GF-D8 (cell line): Measurements from ENCODE around the gene MMD2.

ENCODE experiments used
- DNase-seq: peaks from one replicate; lab custom pipeline; 2025; lab: John Stamatoyannopoulos, UW

Gene MMD2

DNA sequence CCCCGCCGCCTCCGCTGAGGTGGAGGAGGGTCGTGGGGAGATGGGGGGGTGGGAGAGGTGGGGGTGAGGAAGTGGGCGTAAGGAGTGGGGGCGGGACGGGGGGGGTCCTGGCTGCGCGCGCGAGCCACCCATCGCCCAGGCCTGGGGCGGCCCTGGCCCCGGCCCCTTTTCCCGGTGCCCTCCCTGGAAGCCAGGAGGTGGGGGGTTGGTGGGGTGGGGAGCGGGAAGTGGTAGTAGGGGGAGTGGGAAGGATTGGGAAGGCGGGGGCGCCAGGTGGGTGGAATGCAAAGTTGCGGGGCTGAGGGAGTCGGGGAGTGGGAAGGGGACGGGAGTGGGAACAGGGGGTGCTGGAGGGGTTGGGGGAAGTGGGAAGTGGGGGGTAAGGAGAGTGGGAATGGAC is 319 bp upstream of the MMD2 start:
- no peak for DNase-seq

DNA sequence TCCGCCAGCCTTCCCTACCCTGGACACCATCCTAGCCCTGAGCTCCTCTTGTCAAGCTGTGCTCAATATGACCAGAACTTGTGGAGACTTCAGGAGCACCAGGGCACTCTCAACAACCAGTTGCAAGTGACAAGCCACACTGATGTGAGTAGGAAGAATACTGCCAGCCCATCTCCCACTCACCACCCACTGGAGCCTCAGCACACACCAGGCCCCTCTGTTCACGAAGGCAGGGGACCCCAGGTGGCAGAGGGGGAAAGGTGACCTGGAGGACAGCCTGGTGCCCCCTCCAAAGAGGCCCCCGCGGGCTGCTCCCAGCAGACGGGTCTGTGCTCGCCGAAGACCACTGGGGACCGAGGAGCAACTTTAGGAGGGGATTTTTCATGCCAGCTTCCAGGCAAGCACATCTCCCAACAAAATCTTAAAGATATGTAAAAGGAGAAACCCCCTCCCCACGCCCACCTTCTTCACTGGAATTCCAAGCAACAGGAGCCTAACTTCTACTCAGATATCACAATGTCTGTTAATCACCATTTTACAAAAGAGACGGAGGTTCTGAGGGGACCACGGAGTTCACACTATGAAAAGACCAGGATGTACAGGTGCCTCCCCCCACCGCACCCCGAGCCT is 1.0 kb downstream of the MMD2 start:
- no peak for DNase-seq

GRCh38 chr7:4951903-4952636 is 6.9 kb downstream of the MMD2 start:
- DNase-seq = no peak

GRCh38 chr7:4951304-4951703 is 7.7 kb downstream of the MMD2 start:
- DNase-seq = no peak

- no peak for DNase-seq
Measured at GRCh38 chr7:4948402-4948801, 10.6 kb downstream of the MMD2 start.

- DNase-seq = no peak
Measured at GRCh38 chr7:4945949-4946348, 13.0 kb downstream of the MMD2 start.

DNA sequence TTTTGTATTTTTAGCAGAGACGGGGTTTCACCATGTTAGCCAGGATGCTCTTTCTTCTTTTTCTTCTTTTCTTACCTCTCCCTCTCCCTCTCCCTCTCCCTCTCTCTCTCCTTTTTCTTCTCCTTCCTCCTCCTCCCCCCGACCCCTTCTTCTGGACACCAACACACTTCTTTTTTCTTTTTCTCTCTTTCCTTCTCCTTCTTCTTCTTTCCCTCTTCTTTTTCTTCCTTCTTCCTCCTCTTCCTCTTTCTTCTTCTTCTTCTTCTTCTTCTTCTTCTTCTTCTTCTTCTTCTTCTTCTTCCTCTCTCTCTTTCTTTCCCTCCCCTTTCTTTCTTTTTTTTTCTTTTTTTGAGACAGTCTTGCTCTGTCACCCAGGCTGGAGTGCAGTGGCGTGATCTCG is 14.0 kb downstream of the MMD2 start:
- DNase-seq = no peak

GRCh38 chr7:4943297-4943696 is 15.7 kb downstream of the MMD2 start:
- DNase-seq = no peak

- DNase-seq = no peak
Measured at GRCh38 chr7:4939971-4940728, 18.8 kb downstream of the MMD2 start.

DNA sequence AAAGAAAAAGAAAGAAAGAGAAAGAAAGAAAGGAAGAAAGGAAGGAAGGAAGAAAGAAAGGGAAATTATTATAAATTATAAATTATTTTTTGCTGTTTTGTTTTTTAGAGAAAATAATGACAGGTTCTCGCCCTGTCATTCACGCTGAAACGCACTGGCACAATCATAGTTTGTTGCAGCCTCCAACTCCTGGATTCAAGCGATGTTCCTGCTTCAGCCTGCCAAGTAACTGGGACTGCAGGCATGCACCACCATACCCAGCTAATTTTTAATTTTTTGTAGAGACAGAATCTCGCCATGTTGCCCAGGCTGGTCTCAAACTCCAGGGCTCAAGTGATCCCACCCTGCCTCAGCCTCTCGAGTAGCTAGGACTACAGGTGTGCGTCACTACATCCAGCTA is 21.6 kb downstream of the MMD2 start:
- DNase-seq = no peak

DNA sequence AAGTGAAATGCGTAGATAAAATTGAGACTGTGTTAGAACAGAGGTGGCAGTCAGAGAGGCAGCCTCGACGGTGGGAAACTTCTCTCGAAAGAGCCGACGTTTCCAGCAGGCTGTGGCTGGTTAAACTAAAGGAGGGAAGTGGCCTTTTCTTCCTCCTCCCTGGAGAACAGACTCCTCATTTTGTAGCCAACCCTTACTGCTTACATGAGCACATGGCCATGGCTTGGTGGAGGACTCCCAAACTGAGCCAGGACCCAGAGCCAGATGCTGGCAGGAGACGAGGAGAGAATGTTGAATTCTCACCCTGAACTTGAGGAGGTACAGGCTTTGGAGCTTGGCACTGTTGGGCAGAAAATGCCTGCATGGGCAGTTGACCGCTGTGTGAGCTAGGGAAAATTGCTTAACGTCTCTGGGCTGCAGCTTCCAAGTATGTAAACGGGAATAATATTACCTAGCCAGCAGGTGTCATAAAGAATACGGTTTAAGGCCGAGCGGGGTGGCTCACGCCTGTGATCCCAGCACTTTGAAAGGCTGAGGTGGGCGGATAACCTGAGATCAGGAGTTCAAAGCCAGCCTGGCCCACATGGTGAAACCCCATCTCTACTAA is 24.5 kb downstream of the MMD2 start:
- DNase-seq = no peak

GRCh38 chr7:4931943-4932342 is 27.0 kb downstream of the MMD2 start:
- no peak for DNase-seq

DNA sequence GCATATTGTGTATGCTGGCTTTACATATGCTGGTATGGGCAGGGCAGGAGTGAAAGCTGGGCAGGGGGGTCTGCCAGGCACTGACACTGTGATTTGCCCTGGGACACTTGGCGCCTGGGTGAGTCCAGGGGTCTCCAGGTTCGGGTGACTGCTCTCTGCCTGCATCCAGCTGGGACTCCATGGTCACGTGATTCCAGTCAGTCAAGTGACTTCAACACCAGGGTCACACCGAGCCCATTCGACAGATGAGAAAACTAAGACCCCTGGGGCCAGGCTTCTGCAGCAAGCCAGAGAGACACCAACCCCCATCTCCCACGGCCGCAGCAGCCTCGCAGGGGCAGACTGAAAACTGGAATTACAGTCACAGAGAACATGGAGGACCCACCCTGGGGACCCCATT is 30.0 kb downstream of the MMD2 start:
- DNase-seq = no peak

DNA sequence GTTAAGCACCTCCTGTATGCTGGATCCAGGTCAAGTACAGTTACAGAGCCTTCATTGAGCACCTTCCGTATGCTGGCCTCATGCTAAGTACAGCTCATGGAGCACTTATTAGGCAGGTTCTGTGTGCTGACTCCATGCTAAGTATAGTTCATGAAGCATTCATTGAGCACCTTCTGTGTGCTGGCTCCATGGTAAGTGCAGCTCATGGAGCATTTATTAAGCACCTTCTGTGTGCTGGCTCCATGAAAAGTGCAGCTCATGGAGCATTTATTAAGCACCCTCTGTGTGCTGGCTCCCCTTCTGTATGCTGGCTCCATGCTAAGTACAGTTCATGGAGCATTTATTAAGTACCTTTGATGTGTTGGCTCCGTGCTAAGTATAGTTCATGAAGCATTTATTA is 30.5 kb downstream of the MMD2 start:
- DNase-seq = no peak

- no peak for DNase-seq
Measured at GRCh38 chr7:4919969-4920766, 38.8 kb downstream of the MMD2 start.

DNA sequence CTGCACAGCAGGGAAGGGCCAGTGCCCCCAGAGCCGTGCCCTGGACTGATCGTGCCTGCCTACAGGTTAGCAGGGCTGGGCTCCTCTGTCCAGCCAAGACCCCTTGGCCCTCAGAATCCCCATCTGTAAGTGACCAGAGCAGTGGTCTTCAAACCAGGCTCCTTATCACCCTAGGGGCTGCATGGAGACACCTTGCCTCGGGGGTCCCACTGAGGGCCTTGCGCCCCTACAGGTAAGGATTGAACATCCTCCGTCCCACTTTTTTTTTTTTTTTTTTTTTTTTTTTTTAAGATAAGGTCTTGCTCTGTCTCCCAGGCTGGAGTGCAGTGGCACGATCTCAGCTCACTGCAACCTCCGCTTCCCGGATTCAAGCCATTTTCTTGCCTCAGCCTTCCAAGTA is 42.9 kb downstream of the MMD2 start:
- DNase-seq = no peak

DNA sequence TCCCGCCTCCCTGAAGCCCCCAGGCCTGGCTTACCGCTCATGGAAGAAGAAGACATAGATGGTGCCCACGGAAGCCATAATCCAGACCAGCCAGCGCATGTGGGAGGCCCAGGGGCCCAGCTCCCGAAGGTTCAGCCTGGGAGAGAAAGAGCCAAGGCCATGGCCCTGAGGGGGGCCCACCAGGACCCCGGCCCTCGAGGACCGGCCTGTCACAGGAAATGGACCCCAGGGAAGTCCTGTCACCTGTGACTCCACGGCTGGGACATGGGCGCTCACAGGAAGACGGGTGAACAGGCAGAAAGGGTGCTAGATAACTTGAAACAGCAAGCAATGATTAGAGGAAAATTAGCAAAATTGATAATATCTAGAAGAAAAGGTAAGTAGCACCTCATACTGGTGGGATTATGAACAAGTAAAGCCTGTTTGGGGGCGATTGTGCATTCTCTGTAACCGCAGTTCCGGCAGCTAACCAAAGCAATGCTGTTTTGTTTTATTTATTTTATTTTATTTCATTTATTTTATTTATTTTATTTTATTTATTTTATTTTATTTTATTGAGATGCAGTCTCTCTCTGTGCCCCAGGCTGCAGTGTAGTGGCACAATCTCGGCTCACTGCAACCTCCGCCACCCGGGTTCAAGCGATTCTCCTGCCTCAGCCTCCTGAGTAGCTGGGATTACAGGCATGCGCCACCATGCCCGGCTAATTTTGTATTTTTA is 47.7 kb downstream of the MMD2 start:
- no peak for DNase-seq

GRCh38 chr7:4906682-4907081 is 52.3 kb downstream of the MMD2 start:
- DNase-seq = no peak

DNA sequence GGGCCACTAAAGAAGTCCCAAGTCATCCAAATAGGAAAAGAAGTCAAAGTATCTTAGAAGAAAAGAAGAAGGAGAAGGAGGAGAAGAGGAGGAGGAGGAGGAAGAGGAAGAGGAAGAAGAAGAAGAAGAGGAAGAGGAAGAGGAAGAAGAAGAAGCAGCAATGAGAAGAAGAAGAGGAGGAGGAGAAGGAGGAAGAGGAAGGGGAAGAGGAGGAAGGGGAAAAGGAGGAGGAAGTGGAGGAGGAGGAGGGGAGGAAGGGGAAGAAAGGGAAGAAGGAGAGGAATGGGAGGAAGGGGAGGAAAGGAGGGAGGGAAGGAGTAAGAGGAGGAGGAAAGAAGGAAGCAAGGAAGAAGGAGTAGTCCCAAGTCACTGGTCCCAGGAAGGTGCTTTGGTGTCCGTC is 53.8 kb downstream of the MMD2 start:
- no peak for DNase-seq

DNA sequence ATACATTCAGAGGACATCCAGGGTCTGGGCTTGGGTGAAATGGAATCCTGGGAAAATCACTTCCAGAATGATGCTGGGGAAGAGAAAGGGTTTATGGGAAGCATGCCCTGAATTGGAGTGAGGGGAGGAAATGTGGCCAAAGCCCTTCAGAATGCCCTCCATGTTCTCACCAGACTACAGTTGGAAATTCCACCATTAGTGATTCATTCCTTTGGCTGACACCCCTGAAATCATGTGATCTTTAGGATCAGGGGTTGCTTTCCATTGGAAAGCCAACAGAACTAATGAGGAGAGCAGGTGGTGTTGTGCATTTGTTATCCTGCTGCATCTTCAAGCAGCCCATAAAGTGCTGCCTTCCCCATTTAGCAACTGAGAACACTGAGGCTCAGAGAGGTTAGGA is 54.6 kb downstream of the MMD2 start:
- DNase-seq = no peak

GRCh38 chr7:4895766-4896165 is 63.2 kb downstream of the MMD2 start:
- no peak for DNase-seq
